K562 treated with DMSO at 1 percent for 12 hours (cell line): ENCODE results near the gene CNTNAP5. TPM values are rescaled to one million over a fixed set of nuclear protein-coding genes. Genes with fewer than 3 reads are reported as not detected.

Experiments
- total RNA-seq: library from RNA; unstranded; fragments of 300-600 nt; gene quantifications from 2 replicates; pipeline ENCODE4 v1.2.3, GENCODE V29; 2022; ENCODE audit not compliant: insufficient read depth

CNTNAP5 gene
- total RNA-seq, result not detected in 2 replicates

DNA sequence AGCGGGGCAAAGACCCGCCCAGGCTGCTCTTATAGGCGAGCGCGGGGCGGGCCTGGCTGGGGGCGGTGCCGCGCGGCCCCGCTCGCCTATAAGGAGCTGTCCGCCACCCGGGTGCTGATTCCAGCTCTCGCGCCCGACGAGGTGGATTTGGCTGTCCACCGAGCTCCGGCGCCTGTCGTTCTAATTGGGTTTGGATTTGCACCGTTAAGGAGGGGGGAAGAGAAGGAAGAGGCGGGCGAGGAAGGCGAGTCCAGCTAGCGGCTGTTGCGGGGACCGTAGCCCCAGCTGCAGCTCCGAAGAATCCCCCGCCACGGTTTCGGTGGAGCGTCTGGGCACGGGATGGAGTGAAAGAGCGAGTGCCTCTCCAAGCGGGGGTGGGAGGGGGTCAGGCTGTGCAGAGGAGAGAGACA, at the start of gene CNTNAP5:
CNTNAP5 (plus strand) TSS at position 117 of the 410 bp plus-strand sequence. CDS start 364 bp downstream, outside the sequence.

